ENCODE results near the gene MTR. TPM values are rescaled to one million over a fixed set of nuclear protein-coding genes. Genes with fewer than 3 reads are reported as not detected.

MTR gene
- total RNA-seq, 1 experiment from 2014 or later: 35.5 TPM

DNA sequence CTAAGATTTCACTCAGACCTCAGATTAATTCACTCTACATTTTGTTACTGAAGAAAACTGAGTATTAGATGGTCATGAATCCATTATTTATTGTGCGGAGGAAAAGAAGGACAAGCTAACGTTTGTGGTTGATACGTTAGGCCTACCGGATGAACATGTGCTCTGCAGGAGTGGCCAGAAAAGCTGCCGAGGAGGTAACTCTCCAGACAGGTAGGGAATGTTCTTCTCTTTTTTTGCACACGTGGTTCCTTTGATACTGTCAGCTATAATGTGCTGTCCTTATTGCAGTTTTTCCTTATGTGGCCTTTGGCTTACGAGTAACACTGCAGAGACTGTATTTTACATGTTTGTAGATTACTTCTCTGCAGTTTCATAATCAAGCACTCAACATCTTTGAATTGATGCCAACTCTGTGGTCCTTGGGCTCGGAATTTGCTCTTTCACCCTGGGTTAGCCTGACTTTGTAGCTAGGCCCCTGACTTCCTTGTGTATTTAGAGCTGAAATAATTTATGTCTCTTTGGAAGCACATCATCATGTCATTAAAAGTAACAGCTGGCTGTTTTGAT, 13.6 kb downstream of the MTR start:
- Mint-ChIP-seq H3K36me3 (ENCODE audit: insufficient read depth in 1 of 3, low read depth in 3 of 3) (peaks cover 6 to 24% (median 24%) of the 10 kb centered on the region in 3 experiments; a peak in 6 of 7 replicates), H3K27ac (no peak overlapping the region), H3K4me1 (no peaks in the 10 kb centered on the region), H3K4me3 (no peak overlapping the region), H3K9me3 (no peaks in the 10 kb centered on the region), H3K27me3 (ENCODE audit: low read depth) (no peaks in the 10 kb centered on the region)
- Histone ChIP-seq H3K4me2 (ENCODE audit: insufficient read depth, insufficient read length, low read length) (no peak overlapping the region), H3T11ph (ENCODE audit: low read length) (no peak overlapping the region), H4K8ac (replicated peaks; ENCODE audit: insufficient read length, low read depth, low read length) (no peak overlapping the region), H2BK15ac (ENCODE audit: low read depth, low read length) (no peak overlapping the region), H2BK12ac (ENCODE audit: insufficient read length, low read depth, low read length) (no peak overlapping the region), H3K4ac (ENCODE audit: low read depth, low read length) (no peak overlapping the region), H3K18ac (ENCODE audit: insufficient read length, low read depth, low read length) (no peak overlapping the region), H3K4me1 (ENCODE audit: insufficient read depth, low read length) (no peaks in the 10 kb centered on the region), H2AK5ac (ENCODE audit: insufficient read length, low read length) (no peak overlapping the region), H3K79me1 (ENCODE audit: insufficient read depth, low read depth, low read length, poor library complexity, severe bottlenecking) (no peaks in the 10 kb centered on the region), H2AFZ (ENCODE audit: low read length) (no peak overlapping the region), H3K79me2 (ENCODE audit: insufficient read depth, low read length) (no peaks in the 10 kb centered on the region), H2BK5ac (ENCODE audit: insufficient read length, low read length) (no peak overlapping the region), H3K56ac (ENCODE audit: insufficient read length, low read depth, low read length) (no peak overlapping the region), H3K9ac (ENCODE audit: extremely low read depth, insufficient read length, low read length) (no peak overlapping the region), H3K27me3 (ENCODE audit: insufficient read depth, low read length) (no peaks in the 10 kb centered on the region), H3K23ac (ENCODE audit: insufficient read length, low read depth, low read length) (no peak overlapping the region), H4K20me1 (ENCODE audit: control insufficient read depth, insufficient read depth, insufficient read length) (no peaks in the 10 kb centered on the region), H3K23me2 (ENCODE audit: insufficient read length, low read depth, low read length, poor library complexity, severe bottlenecking) (no peaks in the 10 kb centered on the region), H3K27ac (ENCODE audit: insufficient read length, low read depth, low read length) (no peak overlapping the region), H4K91ac (ENCODE audit: insufficient read length, low read depth, low read length) (no peak overlapping the region), H4K5ac (ENCODE audit: insufficient read length, low read depth, low read length) (no peak overlapping the region), H3K9me3 (ENCODE audit: control insufficient read depth, low read depth, low read length) (no peaks in the 10 kb centered on the region), H2BK20ac (ENCODE audit: low read depth, low read length, poor library complexity, severe bottlenecking) (no peak overlapping the region), H3K14ac (ENCODE audit: insufficient read depth, low read length) (no peak overlapping the region), H2BK120ac (ENCODE audit: low read depth, low read length, poor library complexity, severe bottlenecking) (no peak overlapping the region)
- DNase-seq: no peak
- no CpG with 5 or more reads among the region's 8 CpGs for WGBS (ENCODE audit: extremely low coverage, insufficient read length, low lambda C conversion rate)
- TF ChIP-seq, protein P1, sequence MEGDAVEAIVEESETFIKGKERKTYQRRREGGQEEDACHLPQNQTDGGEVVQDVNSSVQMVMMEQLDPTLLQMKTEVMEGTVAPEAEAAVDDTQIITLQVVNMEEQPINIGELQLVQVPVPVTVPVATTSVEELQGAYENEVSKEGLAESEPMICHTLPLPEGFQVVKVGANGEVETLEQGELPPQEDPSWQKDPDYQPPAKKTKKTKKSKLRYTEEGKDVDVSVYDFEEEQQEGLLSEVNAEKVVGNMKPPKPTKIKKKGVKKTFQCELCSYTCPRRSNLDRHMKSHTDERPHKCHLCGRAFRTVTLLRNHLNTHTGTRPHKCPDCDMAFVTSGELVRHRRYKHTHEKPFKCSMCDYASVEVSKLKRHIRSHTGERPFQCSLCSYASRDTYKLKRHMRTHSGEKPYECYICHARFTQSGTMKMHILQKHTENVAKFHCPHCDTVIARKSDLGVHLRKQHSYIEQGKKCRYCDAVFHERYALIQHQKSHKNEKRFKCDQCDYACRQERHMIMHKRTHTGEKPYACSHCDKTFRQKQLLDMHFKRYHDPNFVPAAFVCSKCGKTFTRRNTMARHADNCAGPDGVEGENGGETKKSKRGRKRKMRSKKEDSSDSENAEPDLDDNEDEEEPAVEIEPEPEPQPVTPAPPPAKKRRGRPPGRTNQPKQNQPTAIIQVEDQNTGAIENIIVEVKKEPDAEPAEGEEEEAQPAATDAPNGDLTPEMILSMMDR (conservative IDR thresholded peaks at IDR 0.05): no peak
